ENCODE results near the gene ZNF830.
"Not testable (repeated sequence)": the region's sequence is repeated elsewhere in the genome, so short reads cannot be mapped to it uniquely, and the experiment has no call there.

Gene ZNF830, protein sequence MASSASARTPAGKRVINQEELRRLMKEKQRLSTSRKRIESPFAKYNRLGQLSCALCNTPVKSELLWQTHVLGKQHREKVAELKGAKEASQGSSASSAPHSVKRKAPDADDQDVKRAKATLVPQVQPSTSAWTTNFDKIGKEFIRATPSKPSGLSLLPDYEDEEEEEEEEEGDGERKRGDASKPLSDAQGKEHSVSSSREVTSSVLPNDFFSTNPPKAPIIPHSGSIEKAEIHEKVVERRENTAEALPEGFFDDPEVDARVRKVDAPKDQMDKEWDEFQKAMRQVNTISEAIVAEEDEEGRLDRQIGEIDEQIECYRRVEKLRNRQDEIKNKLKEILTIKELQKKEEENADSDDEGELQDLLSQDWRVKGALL

DNA sequence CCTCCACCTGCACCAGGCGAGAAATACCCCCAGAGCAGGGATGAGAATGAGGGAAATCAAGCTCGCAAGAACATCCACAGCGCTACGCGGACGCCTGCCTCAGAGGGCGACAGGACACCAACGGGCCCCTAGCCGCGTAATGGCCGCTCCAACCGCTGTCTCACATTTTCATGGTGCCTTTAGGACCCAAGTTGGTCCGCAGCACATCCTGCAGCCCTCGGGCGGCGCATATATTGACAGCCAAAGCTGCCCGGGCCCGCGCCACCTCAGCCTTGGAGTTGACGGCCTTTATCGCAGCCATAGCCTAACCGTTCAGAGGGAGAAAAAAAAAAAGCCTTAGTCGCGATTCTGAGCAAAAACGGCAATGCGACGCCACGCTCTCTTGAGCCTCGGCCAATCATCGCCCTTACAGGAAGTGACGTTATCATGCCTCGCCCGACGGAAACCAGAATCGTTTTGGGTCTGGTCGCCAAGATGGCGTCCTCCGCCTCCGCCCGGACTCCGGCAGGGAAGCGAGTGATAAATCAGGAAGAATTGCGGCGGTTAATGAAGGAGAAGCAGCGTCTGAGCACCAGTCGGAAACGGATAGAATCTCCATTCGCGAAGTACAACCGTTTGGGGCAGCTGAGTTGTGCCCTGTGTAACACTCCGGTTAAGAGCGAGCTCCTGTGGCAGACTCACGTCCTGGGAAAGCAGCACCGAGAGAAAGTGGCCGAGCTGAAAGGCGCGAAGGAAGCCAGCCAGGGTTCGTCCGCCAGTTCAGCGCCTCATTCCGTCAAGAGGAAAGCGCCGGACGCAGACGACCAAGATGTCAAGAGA lies at the start of gene ZNF830, which contains the start of gene CCT6B:
Gene ZNF830, plus strand, starts transcription at position 448 of the 819 bp plus-strand sequence. Its CDS starts 27 bp downstream, at position 475.
Gene CCT6B, minus strand, starts transcription at position 368 of the 819 bp plus-strand sequence. Its CDS starts 67 bp downstream, at position 301.
- peak; percentile 77 to 89 for DNase-seq

DNA sequence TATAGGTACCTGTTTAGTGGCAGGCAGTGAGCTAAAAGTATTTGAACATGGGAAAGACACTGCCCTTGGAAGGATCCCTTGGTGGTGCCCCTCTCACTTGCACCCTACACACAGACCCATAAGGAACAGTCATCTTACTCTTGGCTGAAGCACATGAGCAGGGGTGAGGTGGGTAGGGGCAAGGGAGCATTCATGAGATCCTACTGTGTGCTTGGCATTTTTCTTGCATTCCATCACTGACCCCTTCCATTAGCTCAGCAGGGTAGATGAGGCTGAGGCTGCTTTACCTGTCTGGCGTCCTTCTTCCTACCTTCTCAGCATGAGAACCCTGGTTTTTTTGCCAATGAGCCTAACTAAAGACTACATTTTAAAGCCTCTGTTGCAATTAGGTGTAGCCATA lies 48.3 kb upstream of the ZNF830 start:
- DNase-seq, result no peak

DNA sequence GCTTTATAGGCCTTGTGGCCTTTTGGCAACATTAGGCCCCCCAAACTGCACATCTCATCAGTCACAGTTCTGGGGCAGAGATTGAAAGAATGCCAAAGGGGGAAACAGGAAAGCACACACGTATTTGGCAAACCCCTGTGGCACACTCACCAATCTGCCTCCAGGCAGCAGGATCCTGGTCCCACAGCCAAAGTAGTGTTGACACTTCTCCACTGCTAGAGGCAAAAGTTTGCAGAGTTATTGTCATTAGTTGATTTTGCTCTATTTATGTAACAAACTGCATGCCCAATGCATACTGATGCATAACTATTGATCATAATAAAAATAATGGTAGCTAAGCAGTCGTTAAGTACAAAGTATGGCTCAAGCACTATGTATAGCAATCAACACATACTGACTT lies 45.2 kb upstream of the ZNF830 start:
- DNase-seq, result no peak

DNA sequence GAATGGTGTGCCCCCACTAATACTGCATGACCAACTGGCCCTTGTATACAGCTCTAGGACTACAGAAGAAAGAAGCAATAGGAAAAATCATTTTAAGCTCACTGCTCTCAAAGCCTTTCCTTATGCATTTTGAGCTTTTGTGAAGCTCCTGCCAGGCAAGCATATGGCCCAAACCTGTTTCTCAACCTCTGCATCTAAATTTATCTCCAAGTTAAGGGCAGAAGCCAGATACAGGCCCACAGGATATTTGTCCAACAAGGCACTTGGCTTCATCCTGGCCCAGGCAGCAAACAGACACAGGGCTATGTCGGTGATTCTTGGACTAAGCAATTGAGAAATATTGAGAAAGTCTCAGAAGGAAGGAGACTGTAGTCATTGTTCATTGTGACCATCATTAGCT lies 44.0 kb upstream of the ZNF830 start:
- no peak for DNase-seq

DNA sequence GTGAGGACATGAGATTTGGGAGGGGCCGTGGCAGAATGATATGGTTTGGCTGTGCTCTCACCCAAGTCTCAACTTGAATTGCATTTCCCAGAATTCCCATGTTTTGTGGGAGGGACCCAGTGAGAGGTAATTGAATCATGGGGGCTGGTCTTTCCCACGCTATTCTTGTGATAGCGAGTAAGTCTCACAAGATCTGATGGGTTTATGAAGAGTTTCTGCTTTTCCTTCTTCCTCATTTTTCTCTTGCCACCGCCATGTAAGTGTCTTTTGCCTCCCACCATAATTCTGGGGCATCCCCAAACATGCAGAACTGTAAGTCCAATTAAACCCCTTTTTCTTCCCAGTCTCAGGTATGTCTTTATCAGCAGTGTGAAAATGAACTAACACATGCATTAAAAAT lies 40.7 kb upstream of the ZNF830 start:
- no peak for DNase-seq

DNA sequence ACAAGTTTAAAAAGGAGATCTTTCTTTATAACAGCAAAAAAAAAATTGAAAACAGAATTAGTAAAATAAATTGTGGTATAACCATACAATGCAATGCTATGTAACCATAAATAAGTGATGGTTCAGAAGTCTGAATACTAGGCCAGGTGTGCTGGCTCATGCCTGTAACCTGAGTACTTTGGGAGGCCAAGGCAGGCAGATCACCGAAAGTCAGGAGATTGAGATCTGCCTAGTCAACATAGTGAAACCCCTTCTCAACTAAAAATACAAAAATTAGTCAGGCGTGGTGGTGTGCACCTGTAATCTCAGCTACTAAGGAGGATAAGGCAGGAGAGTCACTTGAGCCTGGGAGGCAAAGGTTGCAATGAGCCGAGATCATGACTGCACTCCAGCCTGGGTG lies 34.7 kb upstream of the ZNF830 start:
- DNase-seq, result no peak

DNA sequence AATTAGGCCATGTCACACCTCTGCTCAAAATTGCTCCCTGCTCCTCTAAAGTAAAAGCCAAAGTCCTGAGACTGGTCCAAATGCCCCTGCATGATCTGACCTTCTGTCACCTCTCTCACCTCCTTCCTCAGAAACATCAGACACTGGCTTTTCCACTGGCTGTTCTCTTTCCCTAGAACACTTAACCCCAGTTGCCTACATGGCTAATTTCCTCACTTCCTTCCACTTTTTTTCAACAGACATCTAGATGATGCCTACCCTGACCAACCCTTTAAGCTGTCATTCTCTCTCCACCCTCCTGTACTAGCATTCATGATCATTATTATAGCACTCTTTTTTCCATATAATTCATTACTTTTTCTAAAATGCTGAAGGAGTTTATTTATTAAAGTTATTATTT lies 31.1 kb upstream of the ZNF830 start:
- DNase-seq, result no peak

DNA sequence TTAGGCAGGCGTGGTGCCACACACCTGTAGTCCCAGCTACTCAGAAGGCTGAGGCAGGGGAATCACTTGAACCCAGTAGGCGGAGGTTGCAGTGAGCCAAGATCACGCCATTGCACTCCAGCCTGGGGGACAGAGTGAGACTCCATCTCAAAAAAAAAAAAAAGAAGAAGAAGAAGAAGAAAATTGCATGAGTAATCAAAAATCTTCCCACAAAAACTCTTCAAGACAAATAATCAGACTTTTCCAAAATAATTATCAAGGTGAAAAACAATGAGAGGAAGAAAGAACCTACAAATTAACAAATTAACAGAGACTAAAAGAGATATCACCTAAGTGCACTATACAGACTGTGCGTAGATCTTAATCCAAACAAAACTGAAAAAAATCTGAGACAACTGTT lies 10.6 kb upstream of the ZNF830 start:
- not testable (repeated sequence) for DNase-seq

DNA sequence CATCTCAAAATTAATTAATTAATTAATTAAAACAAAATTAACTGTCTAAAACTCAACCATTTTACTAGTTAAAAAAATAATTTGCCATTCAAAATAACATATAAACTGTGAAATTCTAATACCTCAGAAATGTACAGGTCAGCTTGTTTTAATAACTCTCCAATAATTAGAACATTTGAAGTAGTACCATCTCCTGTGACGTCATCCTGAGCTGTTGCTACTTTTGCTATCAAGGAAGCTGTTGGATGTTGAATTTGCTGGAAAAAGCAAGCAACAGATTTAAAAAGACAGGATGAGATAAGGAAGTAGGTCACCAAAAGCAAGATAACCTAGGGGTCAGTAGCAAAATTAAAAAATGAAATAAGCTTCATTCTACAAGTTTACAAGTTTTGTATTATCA lies 2.9 kb upstream of the ZNF830 start:
- no peak for DNase-seq

DNA sequence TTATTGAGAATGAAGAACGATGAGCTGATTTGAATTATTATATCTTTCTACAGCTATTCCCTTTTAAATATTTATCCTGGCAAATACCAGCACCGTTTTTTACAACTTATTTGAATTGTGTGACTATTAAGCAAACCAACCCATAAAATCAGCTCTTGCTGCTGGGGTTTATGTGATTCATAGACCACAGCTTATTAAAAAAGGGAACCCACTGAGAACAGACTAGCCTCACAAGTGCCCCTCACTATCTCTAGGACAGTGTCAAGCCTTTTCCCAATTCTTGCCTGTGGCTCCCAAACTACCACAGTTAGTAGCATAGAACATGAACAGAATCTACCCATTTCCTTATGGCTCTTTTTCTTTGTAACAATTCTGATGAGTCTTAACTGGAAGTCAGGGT lies 12.8 kb downstream of the ZNF830 start:
- DNase-seq, result no peak

DNA sequence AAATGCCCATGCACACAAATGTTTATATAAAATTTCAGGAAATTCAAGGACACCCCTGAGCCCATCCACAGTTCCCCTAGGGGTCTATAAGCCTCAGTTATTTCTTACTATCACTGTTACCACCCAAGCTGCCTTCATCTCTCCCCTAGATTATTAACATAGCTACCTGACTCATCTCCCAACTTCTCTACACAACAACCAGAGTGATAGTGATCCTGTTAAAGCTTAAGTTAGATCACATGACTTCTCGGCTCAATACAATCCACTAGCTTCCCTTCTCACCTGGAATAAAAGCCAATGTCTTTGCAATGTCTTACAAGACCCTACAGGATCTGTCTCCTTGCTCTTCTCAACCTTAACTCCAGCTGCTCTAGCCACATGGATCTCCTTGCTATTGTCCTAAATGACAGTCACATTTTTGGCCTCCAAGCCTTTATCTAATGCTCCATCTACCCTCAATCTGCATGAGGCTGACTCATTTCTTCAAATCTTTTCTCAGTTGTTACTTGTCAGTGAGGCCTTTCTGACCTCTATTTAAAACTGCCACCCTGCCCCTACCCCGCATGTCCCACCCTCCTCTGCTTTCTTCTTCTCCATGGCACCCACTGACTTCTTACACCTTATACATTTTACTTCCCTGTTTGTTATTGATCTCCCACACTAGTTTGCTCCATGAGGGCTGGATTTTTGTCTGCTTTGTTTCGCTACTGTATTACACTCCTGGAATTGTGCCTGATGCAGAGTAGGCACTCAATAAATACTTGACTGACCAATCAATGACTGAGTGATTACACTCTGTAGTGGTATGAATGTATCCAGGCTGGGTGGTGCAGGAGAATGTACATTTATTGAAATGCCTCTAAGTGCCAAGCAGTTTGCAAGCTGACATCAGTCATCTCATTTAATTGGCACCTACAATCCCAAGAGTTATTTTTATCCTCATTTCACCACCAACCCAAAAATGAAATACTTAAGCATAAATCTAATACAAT lies 13.8 kb downstream of the ZNF830 start:
- DNase-seq, result no peak

DNA sequence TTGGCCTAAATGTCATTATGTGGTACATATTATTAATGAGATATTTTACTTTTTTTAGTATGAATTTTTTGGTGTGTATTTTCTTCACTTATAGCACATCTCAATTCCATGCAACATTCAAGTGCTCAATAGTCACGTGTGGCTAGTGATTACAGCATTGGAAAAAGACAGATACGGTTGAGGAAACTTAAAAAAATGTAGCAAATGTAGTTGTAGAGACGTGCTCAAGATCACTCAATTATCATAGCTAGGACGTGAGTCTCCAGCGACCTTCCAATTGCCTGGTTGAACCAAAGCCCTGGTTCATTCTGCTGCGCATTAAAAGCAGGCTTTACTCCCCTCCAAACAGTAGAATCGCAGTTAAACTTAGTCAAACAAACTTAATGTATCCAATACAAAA lies 17.8 kb downstream of the ZNF830 start:
- no peak for DNase-seq

DNA sequence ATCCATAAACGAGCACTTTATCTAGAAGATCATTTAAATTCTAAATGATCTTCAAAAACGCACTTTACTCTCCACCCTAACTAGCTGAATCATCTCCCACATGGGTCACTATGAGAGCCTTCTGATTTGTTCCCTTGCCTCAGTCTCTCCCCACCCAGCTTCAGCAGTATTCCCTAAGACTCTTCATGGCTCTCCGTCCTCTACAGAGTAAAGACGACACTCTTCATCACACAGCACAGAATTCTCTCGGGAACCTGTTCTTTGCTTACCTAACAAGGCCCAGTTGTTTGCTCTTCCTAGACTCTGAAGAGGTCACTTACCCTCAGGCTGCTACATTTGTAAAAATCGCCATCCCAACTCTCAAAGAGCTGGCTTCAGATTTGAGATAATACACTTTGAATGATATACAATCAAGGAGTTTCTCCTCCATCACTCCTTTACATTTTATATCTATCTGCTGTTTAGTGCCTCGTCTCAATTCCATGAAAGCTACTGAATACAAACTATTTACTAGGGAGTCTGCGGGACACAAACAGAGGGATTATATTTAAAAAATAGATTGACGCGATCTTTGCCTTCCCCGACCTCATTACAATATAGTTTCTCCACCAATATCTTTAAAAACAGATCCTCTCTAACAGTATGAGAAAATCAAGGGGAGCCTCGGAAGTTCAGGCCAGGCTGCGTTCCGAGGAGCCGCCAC lies 18.5 kb downstream of the ZNF830 start:
- DNase-seq, result no peak

DNA sequence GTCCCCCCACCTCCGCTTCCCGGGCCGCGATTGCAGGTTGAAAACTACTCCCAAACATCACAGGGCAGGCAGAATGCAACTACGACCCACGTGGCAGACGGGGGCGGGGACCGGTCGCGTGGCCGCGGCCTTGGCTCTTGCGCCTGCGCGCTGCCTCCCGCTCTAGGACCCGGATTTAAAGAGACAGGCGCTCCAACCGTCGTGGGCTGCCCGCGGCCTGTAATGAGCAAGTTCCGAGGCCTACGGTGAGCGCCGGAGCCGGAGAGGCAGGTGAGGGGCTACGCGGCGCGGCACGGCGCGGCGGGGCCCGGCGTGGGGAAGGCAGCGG lies 19.0 kb downstream of the ZNF830 start, which contains the start of gene LIG3:
Gene LIG3, plus strand, starts transcription at position 160 of the 328 bp plus-strand sequence. CDS start 2,494 bp downstream, outside the sequence.
- DNase-seq, result peak; percentile 80 to 92

DNA sequence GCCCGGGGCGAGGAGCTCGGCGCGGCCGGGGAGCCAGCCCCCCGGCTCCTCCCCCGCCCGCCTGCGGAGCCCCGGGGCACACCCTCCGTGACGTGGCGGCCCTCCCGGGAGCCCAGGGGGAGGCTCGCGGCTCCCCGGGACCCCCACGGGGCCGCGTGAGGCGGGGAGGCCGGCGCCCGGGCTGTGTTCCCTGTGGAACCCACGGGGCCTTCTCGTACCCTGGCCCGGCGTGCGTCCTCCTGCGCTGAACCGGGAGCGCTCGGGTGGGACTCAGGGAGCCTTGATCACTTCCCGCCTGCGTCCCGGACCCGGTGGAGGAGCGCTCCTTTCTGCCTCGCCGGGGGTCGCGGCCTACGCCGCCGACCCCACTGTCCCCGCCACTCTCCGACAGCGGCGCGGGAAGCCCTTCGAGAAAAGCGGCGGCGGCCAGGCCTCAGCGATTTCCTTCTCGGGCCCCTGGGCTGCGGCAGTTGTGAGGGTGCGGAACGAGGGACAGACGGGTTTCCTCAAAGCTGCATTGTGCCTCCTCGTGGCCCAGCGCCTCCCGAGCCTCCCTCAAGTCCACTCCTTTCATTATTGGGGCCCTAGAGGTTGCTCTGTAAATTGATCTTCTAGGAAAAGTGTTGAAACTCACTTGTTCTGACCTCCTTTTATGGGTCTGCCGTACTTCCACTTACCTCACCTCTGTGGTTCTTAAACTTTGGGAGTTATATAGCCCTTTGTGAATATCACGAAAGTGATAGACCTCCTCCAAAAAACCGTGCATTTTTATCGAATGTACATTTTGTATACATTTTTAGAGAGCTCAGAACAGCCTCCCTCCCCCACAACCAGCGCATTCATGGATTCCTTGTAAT lies 19.6 kb downstream of the ZNF830 start:
- peak; percentile 43 to 62 for DNase-seq

DNA sequence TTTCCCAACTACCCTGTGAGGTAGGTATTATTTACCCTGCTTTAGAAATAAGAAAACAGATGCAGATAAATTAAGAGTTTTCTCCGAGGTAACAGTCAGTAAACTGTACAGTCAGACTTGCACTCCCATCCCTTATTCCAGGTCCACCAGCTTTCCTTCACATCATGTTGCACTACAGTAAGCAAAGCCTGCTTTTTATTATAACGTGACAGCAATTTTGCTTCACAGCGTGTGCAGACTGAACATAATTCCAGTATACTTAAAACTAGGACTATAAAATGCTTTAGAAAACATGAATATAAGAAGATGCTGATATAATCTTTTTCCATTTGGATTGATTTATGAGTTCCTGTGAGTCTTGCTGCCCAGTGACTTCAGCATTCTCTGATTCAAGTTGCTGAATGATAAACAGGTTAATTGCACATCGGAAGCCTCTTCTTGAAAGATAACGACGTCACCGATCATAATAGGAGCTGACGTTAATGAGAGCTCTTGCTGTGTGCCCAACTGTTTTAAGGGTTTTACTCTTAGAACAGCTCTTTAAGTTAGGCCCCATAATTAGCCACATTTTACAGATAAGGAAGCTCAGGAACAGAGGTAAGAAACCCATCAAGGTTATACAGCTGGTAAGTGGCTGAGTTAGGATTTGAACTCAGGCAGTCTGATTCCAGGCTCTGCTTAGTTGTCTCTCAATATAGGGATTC lies 20.4 kb downstream of the ZNF830 start:
- no peak for DNase-seq

DNA sequence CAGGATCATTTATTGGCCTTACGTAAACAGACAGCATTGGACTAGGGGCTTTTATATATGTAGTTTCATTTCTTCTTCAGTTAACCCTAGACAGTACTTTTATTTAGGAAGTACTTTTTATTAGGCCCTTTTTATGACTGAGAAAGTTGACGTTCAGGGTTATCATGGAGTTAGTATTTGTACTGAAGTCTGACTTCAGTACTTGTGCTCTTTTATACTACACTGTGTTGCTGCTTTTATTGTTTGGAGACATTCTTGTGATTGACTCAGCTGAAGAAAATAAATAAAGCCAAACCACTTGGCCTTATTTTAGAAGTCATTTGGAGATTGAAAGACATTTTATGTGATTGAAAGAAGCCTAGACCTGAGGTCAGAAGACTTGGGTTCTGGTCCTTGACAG lies 25.9 kb downstream of the ZNF830 start:
- DNase-seq, result no peak

DNA sequence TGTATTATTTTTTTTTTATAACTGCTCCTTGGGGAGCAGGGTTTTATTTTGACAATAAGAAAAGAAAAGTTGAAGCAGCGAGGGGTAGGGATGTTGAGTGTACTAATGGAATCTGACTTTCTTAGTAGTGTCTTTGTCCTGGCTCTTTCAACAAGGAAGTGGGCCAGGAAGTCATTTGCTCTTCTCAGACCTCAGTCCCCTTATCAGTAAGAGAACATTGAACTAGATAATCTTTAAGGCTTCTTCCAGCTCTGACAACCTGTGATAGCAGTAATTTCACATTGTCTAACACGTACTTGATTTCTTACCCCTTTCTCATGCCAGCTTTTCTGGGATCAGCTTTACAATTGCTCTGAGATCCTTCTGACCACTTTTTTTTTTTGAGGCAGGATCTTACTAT lies 27.3 kb downstream of the ZNF830 start:
- no peak for DNase-seq

DNA sequence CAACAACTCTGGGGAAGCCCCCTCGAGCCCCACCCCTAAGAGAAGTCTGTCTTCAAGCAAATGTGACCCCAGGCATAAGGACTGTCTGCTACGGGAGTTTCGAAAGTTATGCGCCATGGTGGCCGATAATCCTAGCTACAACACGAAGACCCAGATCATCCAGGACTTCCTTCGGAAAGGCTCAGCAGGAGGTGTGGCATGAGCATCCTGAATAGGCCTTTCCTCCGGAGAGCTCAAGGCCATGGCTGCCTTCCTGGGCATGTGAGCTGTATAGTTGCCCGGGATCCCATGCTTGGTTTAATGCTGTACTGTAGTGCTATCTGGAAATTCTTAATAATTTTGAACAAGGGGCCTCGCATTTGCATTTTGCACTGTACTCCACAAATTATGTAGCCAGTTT lies 28.1 kb downstream of the ZNF830 start:
- no peak for DNase-seq

DNA sequence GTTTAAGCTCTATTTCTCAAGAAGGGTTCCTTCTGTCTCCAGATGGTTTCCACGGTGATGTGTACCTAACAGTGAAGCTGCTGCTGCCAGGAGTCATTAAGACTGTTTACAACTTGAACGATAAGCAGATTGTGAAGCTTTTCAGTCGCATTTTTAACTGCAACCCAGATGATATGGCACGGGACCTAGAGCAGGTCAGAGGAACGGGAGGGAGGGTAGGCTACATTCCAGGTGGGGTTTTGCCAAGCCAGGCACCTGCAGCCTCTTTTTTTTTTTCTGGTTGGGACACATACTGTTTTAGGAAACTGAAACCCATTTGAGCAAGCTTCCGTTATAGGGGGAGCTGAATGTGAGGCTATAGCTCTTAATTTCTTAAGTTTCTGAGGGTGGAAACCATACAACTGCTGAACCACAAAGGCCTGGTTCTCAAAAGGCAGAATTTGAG lies 29.6 kb downstream of the ZNF830 start:
- no peak for DNase-seq
